GM08714 (cell line): ENCODE data around the gene PCLO.
"Not testable (repeated sequence)": the region's sequence is repeated elsewhere in the genome, so short reads cannot be mapped to it uniquely, and the experiment has no call there.

Source experiments
- H3K4me3 ChIP-seq: fragments of 200-500 bp; sonication (Bioruptor generic); 2 replicates; pipeline ENCODE4 v1.5.1; 2014; ENCODE audit warnings: mild to moderate bottlenecking, low read length, inconsistent platforms
- ZNF274 ChIP-seq: IDR thresholded peaks from 2 replicates; pipeline ENCODE4 v1.6.1; 2012; ENCODE audit warnings: mild to moderate bottlenecking, low read depth, low read length

PCLO gene

GRCh38 chr7:82750007-82750406 is 412.7 kb downstream of the PCLO start:
- H3K4me3 ChIP-seq = no peak overlapping the region
- no peak for TF ChIP-seq ZNF274

DNA sequence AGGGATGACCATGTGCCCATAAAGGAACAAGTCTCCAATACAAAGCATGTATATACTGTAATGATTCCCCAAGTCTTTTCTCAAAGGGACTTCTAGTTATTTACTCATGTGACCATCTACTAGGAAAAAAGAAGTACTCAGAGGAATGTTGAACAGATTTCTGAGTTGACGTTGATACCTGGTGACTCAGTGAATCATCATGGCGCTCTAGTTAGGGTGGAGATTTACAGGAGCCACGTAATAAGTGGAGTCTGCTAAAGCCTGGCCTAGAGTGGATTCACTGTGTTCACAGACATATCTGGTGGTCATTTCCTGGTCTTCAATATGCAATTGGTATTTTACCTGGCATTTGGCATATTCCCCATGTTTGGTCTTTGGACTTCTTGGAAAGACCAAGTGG is 416.9 kb downstream of the PCLO start:
- H3K4me3 ChIP-seq = no peak overlapping the region
- no peak for TF ChIP-seq ZNF274

GRCh38 chr7:82745117-82745516 is 417.6 kb downstream of the PCLO start:
- no peak for TF ChIP-seq ZNF274
- no peak overlapping the region for H3K4me3 ChIP-seq

DNA sequence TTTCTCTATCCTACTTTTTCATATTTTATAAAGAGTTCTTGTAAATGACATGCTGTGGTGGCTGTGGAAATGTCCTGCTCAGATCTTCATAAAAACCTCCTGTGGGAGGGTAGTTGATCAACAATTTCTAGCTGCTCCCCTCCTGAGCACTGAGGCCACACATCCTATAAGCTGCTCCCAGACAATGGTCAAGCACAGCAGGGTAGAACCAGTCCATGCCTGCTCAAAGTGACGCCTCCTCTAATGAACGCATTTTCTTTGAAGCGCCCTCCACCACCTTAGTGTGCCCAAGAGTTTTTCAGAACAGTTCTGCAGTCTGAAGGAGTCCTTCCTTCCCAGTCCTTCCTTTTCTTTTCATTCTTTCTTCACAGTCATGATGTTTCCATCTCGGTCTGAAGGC is 420.5 kb downstream of the PCLO start:
- no peak overlapping the region for H3K4me3 ChIP-seq
- TF ChIP-seq ZNF274 = no peak

DNA sequence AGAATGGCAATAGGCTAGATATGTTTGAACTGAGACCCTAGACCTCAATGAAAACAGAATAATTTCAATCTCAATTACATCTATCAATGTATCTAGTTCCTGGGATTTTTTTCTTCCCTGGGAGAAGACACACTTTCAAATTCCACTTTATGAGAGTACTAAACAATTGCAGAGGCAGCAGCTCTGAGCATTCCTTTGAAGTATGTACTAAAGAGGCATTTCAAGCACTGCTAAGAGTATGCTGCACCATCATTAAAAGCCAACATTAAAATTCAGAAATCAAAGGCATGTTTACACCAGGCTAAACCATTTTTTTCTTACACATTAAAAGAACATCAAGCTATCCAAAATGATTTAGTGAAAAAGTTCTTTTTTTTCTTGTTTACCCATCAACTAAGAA is 421.2 kb downstream of the PCLO start:
- no peak overlapping the region for H3K4me3 ChIP-seq
- TF ChIP-seq ZNF274 = no peak

DNA sequence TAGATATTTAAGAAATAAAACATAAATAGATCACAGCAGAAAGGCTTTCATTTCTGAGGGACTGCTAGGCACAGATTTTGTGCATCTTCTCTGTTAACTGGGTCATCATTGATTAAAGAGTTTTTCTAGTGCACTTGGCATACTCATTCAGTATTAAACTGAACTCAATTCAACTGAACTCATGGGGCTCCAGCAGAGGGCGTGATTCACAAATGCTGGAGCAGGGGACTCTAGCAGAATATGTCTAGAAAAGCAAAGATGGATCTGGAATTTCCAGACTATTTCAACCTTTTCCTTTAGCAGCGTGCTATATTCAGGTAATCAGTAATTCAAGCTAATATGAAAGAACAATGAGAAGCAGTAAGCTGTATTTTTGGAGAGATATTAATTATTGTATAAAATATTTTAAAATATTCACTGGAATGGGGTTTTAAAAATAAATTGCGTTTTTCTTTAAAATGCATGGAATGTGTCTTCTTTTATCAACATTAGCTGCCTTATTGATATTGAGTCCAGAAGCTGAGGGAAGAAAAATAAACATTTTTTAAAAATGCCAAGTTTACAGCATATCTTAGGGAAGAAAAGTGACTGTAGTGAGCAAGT is 422.3 kb downstream of the PCLO start:
- no peak for TF ChIP-seq ZNF274
- H3K4me3 ChIP-seq = no peak overlapping the region

DNA sequence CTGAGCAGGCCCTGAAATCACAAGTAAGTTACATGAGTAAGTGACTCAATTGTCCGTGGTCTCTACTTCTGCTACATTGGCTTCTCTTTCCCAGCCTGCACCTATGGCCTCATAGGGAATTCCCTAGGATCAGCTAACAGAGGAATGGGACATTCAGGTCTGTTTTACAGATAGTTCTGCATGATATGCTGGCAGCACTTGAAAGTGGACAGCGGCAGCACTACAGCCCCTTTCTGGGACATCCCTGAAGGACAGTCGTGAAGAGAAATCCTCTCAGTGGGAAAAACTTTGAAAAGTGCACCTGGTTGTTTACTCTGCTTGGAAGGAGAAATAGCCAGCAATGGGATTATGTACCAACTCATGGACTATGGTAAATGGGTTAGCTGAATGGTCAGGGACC is 426.1 kb downstream of the PCLO start:
- no peak for TF ChIP-seq ZNF274
- no peak overlapping the region for H3K4me3 ChIP-seq

- H3K4me3 ChIP-seq = no peak overlapping the region
- TF ChIP-seq ZNF274 = no peak
Observed at GRCh38 chr7:82732677-82733076, 430.0 kb downstream of the PCLO start.

DNA sequence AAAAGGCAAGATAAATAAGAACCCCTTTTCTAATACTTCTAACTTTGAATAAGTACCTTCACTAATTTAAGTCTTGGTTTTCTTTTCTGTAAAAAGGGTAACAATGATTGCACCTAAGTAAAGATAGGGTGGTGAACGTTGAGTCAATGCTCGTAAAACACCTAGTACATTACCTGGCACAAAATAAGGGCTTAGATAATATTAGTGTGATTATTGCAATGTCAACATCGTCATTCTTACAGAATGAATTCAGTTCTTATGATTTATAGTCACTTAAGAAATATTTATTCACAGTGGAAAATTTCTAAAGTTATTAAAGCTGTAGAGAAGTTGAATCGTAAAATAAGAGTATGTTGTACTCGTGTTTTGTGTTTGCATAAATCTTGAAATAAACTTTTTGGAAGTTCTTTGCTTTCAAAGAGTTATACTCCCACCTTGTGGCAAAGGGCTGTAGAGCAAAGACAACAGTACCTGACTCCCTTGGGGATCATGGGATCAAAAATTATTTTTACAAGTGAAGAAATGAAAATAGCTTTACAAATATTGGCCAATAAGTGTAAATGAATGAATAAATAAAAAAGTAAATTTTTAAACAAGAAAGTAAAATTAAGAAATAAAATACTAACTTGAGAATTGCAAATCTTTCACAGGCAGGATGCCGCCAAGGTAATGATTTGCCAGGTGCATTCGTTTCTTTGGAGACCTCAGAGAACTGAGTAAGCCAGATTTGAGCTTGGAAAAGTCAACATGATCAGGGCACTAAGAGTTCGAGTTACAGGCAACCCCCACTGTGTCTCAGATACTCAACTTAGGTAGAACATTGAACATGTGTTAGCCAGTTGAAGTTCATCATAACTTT is 433.3 kb downstream of the PCLO start:
- no peak for TF ChIP-seq ZNF274
- no peak overlapping the region for H3K4me3 ChIP-seq

- no peak for TF ChIP-seq ZNF274
- H3K4me3 ChIP-seq = no peak overlapping the region
Observed at GRCh38 chr7:82726038-82726800, 436.5 kb downstream of the PCLO start.

DNA sequence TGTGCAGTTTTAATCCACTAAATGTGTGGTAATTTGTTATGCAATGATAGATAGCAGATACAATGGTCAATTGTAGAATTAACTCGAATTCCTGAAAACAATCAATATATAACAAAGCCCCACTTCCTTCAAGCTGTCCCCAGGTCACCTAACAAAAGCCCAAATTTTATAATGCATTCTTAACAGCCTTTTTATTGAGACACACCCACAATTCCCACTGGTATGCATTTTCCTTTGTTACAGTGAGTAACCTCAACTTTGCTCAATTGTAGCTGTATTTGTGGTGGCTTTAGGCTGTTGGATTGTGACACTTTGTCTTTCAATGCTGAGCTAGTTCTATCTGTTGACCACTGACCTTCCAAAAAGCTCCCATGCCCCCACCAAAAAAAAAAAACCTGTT is 439.3 kb downstream of the PCLO start:
- H3K4me3 ChIP-seq = no peak overlapping the region
- TF ChIP-seq ZNF274 = no peak

DNA sequence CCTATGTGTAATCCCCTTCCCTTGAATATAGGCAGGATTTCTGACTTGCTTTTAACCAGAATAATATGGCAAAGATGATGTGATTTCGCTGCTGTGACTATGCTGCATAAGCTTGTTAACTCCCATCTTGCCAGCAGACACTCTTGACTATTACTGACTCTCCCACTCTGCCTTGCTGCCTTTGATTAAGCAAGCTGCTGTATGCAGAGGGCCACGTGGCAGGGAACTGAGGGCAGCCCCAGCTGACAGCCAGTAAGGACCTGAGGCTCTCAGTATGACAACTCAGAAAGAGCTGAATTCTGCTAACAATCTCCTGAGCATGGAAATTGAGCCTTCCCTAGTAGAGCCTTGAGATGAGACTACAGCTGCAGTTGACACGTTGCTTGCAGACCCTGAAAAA is 439.7 kb downstream of the PCLO start:
- no peak for TF ChIP-seq ZNF274
- no peak overlapping the region for H3K4me3 ChIP-seq

DNA sequence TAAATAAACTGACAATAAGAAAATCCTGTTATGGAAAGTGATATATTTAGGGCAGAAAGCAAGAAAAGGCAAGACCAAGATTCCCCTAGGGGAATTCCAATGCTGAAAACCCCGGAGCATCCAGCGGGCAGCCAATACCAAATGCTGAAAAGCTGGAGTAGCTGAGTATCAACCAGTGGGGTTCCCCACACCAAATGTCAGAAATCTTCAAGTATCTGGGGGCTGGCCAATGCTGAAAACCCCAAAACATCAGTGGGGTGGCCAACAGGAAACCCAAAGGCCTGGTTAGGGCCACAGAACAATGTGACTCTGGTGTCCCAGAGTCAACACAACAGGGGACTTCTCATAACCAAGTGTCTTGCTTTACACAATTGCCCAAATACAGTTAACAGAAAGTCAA is 447.3 kb downstream of the PCLO start:
- TF ChIP-seq ZNF274 = no peak
- H3K4me3 ChIP-seq = no peak overlapping the region

DNA sequence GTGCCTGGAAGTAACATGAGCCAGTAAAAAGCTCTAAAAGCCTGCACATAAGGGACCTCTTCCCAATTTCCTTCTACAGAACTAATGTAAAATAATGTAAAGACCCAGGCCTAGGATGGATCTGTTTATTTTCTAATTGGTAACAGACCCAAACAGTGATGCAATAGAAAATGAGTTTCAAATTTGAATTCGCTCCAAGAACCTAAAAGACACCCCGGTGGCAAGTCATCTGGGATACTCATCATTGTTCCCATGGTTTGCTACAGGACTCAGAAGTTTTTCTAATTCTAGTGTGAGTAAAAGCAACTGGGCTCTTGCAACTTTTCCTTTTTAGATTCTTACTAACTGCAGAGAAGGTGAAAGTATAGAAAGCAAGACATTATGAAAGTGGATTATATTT is 447.8 kb downstream of the PCLO start:
- TF ChIP-seq ZNF274 = no peak

DNA sequence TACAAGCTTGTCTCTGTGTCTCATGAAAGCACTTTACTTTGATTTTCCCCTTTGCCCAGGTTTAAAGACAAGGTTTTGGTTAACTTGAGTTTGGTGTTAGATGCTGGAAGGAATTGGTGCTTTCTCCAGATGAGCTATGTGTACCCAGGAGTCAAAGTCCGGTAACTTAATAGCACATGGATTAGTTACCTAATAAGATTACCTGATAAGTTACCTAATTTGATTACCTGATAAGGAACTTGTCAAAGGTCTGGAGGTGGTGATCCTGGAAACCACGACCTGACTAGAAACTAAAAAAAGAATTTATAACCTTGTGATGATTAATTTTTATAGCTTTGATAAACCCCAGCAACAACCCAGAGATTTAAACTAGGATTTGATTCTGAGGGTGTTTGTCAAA is 449.2 kb downstream of the PCLO start:
- TF ChIP-seq ZNF274 = no peak
- no peak overlapping the region for H3K4me3 ChIP-seq

More for the DNA sequence above, 447.8 kb downstream of the PCLO start:
- H3K4me3 ChIP-seq = no peak overlapping the region

- not testable (repeated sequence) for H3K4me3 ChIP-seq
Observed at GRCh38 chr7:82706344-82706743, 456.3 kb downstream of the PCLO start.
